Measurements from ENCODE around the gene PLEKHG3.

The PLEKHG3 gene

GRCh38 chr14:64722842-64723447 is 18.7 kb downstream of the PLEKHG3 start:
- H3K36me3 ChIP-seq (ENCODE audit: insufficient read depth, low read length), result peaks cover 5% of the 10 kb centered on the region
- no peaks in the 10 kb centered on the region for H3K27me3 ChIP-seq (ENCODE audit: control insufficient read depth in 1 of 2, insufficient read depth in 2 of 2, low read length in 2 of 2)
- H3K9ac ChIP-seq (ENCODE audit: low read length), result no peak overlapping the region
- H3K9me3 ChIP-seq (ENCODE audit: low read length), result no peaks in the 10 kb centered on the region
- H3K27ac ChIP-seq (ENCODE audit: low read depth, low read length), result peak overlapping the region; percentile 27
- no peak overlapping the region for H3K4me3 ChIP-seq (ENCODE audit: low read depth in 1 of 2, low read length in 2 of 2)
- H3K4me1 ChIP-seq (ENCODE audit: insufficient read depth, low read length), result peaks cover 78% of the 10 kb centered on the region

DNA sequence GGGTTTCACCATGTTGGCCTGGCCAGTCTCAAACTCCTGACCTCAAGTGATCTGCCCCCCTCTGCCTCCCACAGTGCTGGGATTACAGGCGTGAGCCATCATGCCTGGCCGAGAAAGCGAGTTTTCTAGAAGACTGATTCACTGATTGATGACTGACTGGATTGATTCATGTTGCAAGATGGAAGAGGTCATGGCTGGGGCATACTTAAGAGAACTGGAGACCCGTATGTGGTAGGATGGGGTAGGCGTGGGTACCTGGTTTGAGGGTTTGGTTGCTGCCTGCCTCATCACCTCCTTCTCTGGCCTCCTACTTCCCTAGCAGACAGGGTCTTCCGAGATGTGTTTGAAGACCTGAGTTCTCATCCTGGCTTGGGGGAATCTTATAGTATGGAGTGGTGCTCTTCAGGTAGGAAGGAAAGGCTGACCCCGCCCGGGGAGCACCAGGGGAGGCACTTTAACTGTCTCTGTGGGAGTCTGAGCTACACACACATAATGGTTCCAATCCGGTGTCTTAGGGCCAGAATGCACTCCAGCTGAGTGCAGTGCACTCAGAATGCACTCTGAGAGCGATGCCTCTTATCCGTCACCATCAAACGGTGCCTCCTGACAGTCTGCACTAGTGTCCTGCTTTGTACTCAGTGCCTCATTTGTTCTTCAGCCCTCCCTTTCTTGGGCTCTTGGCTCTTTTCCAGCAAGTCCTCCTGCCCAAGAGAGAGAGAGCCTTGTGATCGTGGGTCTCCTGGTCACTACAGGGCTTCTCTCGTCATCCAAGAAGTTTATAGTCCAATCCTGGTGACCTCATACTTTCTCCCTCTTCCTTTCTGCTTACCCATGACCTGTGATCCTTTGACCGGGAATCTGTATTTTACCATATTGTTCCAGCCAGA is 19.7 kb downstream of the PLEKHG3 start:
- H3K9ac ChIP-seq (ENCODE audit: low read length), result no peak overlapping the region
- H3K4me1 ChIP-seq (ENCODE audit: insufficient read depth, low read length), result peaks cover 70% of the 10 kb centered on the region
- H3K4me3 ChIP-seq (ENCODE audit: low read depth in 1 of 2, low read length in 2 of 2), result no peak overlapping the region
- H3K36me3 ChIP-seq (ENCODE audit: insufficient read depth, low read length), result peaks cover 14% of the 10 kb centered on the region
- no peaks in the 10 kb centered on the region for H3K27me3 ChIP-seq (ENCODE audit: control insufficient read depth in 1 of 2, insufficient read depth in 2 of 2, low read length in 2 of 2)
- H3K9me3 ChIP-seq (ENCODE audit: low read length), result no peaks in the 10 kb centered on the region
- no peak overlapping the region for H3K27ac ChIP-seq (ENCODE audit: low read depth, low read length)

GRCh38 chr14:64724578-64724930 is 20.3 kb downstream of the PLEKHG3 start:
- Histone ChIP-seq H3K4me3 (ENCODE audit: low read depth in 1 of 2, low read length in 2 of 2) (no peak overlapping the region), H3K9ac (ENCODE audit: low read length) (no peak overlapping the region), H3K27me3 (ENCODE audit: control insufficient read depth in 1 of 2, insufficient read depth in 2 of 2, low read length in 2 of 2) (no peaks in the 10 kb centered on the region), H3K4me1 (ENCODE audit: insufficient read depth, low read length) (peaks cover 68% of the 10 kb centered on the region), H3K9me3 (ENCODE audit: low read length) (no peaks in the 10 kb centered on the region), H3K36me3 (ENCODE audit: insufficient read depth, low read length) (peaks cover 20% of the 10 kb centered on the region), H3K27ac (ENCODE audit: low read depth, low read length) (no peak overlapping the region)

DNA sequence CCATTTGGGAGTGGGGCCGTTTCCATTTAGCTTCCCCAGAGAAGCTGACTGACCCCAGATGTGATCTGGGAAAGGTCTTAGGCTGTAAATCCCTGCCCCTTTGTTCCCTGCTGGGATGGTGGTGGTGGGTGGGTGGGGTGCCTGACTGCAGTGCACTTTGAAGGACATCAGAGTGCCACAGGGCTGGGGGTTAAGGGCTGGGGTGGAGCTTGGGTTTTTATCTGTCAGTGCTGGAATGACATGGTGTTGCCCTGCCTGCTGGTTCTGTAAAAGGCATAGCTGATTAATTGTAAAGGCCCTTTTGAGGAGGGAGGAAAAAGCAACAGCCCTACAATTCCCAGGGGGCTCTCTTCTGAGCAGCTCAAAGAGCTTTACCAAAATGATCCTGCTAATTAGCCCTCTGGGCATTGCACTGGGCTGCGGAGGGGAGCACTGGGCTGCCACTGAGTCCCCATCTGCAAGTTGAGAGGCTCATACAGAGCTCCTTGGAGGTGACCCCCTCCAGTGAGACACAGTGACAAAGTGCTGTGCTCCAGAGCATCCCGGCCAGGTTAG is 21.1 kb downstream of the PLEKHG3 start:
- Histone ChIP-seq H3K4me1 (ENCODE audit: insufficient read depth, low read length) (peaks cover 60% of the 10 kb centered on the region), H3K4me3 (ENCODE audit: low read depth in 1 of 2, low read length in 2 of 2) (no peak overlapping the region), H3K27ac (ENCODE audit: low read depth, low read length) (no peak overlapping the region), H3K9me3 (ENCODE audit: low read length) (no peaks in the 10 kb centered on the region), H3K36me3 (ENCODE audit: insufficient read depth, low read length) (peaks cover 28% of the 10 kb centered on the region), H3K27me3 (ENCODE audit: control insufficient read depth in 1 of 2, insufficient read depth in 2 of 2, low read length in 2 of 2) (no peaks in the 10 kb centered on the region), H3K9ac (ENCODE audit: low read length) (no peak overlapping the region)

DNA sequence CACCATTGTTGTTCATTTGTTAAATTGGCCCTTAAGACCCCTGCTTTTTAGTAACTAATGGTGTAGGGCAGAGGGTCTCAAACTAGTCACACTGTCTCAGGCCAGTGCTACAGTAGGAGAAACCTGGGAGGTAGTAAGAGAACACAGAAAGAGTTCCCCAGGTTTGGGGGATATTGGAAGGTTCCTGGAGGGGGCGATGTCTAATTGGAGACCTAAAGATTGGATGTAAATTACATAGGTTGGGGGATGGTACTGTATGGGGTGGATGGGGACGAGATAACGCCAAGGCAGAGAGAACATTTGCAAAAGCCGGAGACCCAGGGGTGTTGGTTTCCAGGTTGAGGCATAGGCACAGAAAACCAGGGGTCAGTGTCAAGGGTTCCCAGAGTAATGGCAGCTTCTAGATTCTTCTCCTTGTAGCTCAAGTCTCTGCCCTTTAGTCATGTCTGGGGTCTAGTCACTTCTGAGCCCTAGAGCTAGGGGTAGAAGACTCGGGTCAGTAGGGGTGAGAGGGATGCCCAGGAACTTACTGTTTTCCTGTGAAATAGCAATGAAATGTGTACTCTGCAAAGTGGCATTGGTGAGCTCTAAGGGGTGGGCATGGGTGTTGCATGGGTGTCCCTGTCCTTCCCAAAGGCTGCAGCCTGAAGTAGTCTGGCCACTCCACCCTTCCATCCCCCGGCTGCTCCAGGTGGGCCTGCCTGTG is 21.8 kb downstream of the PLEKHG3 start:
- Histone ChIP-seq H3K27ac (ENCODE audit: low read depth, low read length) (no peak overlapping the region), H3K27me3 (ENCODE audit: control insufficient read depth in 1 of 2, insufficient read depth in 2 of 2, low read length in 2 of 2) (no peaks in the 10 kb centered on the region), H3K36me3 (ENCODE audit: insufficient read depth, low read length) (peaks cover 34% of the 10 kb centered on the region), H3K9me3 (ENCODE audit: low read length) (no peaks in the 10 kb centered on the region), H3K4me3 (ENCODE audit: low read depth in 1 of 2, low read length in 2 of 2) (no peak overlapping the region), H3K4me1 (ENCODE audit: insufficient read depth, low read length) (peaks cover 53% of the 10 kb centered on the region), H3K9ac (ENCODE audit: low read length) (no peak overlapping the region)

GRCh38 chr14:64726585-64726890 is 22.3 kb downstream of the PLEKHG3 start:
- Histone ChIP-seq H3K27me3 (ENCODE audit: control insufficient read depth in 1 of 2, insufficient read depth in 2 of 2, low read length in 2 of 2) (no peaks in the 10 kb centered on the region), H3K4me1 (ENCODE audit: insufficient read depth, low read length) (peaks cover 48% of the 10 kb centered on the region), H3K27ac (ENCODE audit: low read depth, low read length) (no peak overlapping the region), H3K36me3 (ENCODE audit: insufficient read depth, low read length) (peaks cover 39% of the 10 kb centered on the region), H3K4me3 (ENCODE audit: low read depth in 1 of 2, low read length in 2 of 2) (no peak overlapping the region), H3K9me3 (ENCODE audit: low read length) (no peaks in the 10 kb centered on the region), H3K9ac (ENCODE audit: low read length) (no peak overlapping the region)

- Histone ChIP-seq H3K36me3 (ENCODE audit: insufficient read depth, low read length) (peaks cover 50% of the 10 kb centered on the region), H3K27ac (ENCODE audit: low read depth, low read length) (no peak overlapping the region), H3K4me3 (ENCODE audit: low read depth in 1 of 2, low read length in 2 of 2) (no peak overlapping the region), H3K9ac (ENCODE audit: low read length) (no peak overlapping the region), H3K9me3 (ENCODE audit: low read length) (no peaks in the 10 kb centered on the region), H3K4me1 (ENCODE audit: insufficient read depth, low read length) (peaks cover 38% of the 10 kb centered on the region), H3K27me3 (ENCODE audit: control insufficient read depth in 1 of 2, insufficient read depth in 2 of 2, low read length in 2 of 2) (no peaks in the 10 kb centered on the region)
Measured at GRCh38 chr14:64727551-64728071, 23.4 kb downstream of the PLEKHG3 start.

DNA sequence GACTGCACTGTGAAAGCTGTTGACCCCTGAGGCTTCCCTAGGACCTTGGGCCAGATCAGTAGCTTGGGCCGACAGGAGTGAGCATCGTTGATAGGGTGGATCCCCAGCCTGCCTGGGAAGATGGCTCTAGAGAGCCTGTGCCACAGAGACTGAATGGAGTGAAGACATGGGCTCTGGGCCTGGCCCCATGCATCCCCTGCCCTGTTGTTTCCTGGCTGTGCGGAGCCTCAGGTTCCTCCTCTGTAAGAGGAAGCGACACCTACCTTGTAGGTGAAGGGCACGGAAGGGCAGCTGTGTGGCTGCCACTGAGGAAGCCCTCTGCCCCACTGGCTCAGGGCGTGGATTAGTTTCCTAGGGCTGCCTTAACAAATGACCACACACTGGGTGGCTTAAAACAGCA is 23.9 kb downstream of the PLEKHG3 start:
- H3K36me3 ChIP-seq (ENCODE audit: insufficient read depth, low read length), result peaks cover 50% of the 10 kb centered on the region
- peaks cover 36% of the 10 kb centered on the region for H3K4me1 ChIP-seq (ENCODE audit: insufficient read depth, low read length)
- no peak overlapping the region for H3K27ac ChIP-seq (ENCODE audit: low read depth, low read length)
- no peak overlapping the region for H3K4me3 ChIP-seq (ENCODE audit: low read depth in 1 of 2, low read length in 2 of 2)
- no peaks in the 10 kb centered on the region for H3K9me3 ChIP-seq (ENCODE audit: low read length)
- H3K27me3 ChIP-seq (ENCODE audit: control insufficient read depth in 1 of 2, insufficient read depth in 2 of 2, low read length in 2 of 2), result no peaks in the 10 kb centered on the region
- no peak overlapping the region for H3K9ac ChIP-seq (ENCODE audit: low read length)

- Histone ChIP-seq H3K27me3 (ENCODE audit: control insufficient read depth in 1 of 2, insufficient read depth in 2 of 2, low read length in 2 of 2) (no peaks in the 10 kb centered on the region), H3K36me3 (ENCODE audit: insufficient read depth, low read length) (peaks cover 57% of the 10 kb centered on the region), H3K9me3 (ENCODE audit: low read length) (no peaks in the 10 kb centered on the region), H3K27ac (ENCODE audit: low read depth, low read length) (no peak overlapping the region), H3K4me1 (ENCODE audit: insufficient read depth, low read length) (peaks cover 32% of the 10 kb centered on the region), H3K9ac (ENCODE audit: low read length) (no peak overlapping the region), H3K4me3 (ENCODE audit: low read depth in 1 of 2, low read length in 2 of 2) (no peak overlapping the region)
Measured at GRCh38 chr14:64728856-64729255, 24.6 kb downstream of the PLEKHG3 start.

GRCh38 chr14:64729386-64730060 is 25.3 kb downstream of the PLEKHG3 start:
- Histone ChIP-seq H3K27ac (ENCODE audit: low read depth, low read length) (no peak overlapping the region), H3K9me3 (ENCODE audit: low read length) (no peaks in the 10 kb centered on the region), H3K9ac (ENCODE audit: low read length) (no peak overlapping the region), H3K36me3 (ENCODE audit: insufficient read depth, low read length) (peaks cover 58% of the 10 kb centered on the region), H3K4me1 (ENCODE audit: insufficient read depth, low read length) (peaks cover 25% of the 10 kb centered on the region), H3K27me3 (ENCODE audit: control insufficient read depth in 1 of 2, insufficient read depth in 2 of 2, low read length in 2 of 2) (no peaks in the 10 kb centered on the region), H3K4me3 (ENCODE audit: low read depth in 1 of 2, low read length in 2 of 2) (no peak overlapping the region)

DNA sequence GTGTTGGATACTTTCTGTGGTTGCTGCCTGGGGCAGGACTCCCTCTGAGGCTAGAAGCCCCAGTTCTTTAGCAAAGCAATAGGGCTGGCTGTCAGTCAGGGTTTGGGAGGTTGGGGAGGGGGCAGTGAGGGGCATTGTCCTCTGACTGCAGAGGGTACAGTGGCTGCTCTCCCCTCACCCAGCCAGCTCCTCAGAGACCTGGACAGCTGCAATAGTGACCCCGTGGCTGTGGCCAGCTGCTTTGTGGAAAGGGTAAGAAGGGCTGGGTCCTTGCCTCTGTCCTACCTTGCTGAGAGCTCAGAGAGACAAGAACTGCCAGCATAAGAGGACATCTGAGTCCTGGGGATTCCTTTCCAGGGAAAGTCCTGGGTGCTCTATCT is 25.8 kb downstream of the PLEKHG3 start:
- Histone ChIP-seq H3K9ac (ENCODE audit: low read length) (no peak overlapping the region), H3K4me1 (ENCODE audit: insufficient read depth, low read length) (peaks cover 24% of the 10 kb centered on the region), H3K9me3 (ENCODE audit: low read length) (no peaks in the 10 kb centered on the region), H3K27me3 (ENCODE audit: control insufficient read depth in 1 of 2, insufficient read depth in 2 of 2, low read length in 2 of 2) (no peaks in the 10 kb centered on the region), H3K27ac (ENCODE audit: low read depth, low read length) (no peak overlapping the region), H3K36me3 (ENCODE audit: insufficient read depth, low read length) (peaks cover 59% of the 10 kb centered on the region), H3K4me3 (ENCODE audit: low read depth in 1 of 2, low read length in 2 of 2) (no peak overlapping the region)

All from muscle layer of colon (tissue), 2 donors.